ENCODE data around the gene HSD17B14. TPM values are rescaled to one million over a fixed set of nuclear protein-coding genes. Genes with fewer than 3 reads are reported as not detected.

Gene HSD17B14
- total and polyA plus RNA-seq, 12 donors = 1.1 to 5.3 (median 2.8) TPM

DNA sequence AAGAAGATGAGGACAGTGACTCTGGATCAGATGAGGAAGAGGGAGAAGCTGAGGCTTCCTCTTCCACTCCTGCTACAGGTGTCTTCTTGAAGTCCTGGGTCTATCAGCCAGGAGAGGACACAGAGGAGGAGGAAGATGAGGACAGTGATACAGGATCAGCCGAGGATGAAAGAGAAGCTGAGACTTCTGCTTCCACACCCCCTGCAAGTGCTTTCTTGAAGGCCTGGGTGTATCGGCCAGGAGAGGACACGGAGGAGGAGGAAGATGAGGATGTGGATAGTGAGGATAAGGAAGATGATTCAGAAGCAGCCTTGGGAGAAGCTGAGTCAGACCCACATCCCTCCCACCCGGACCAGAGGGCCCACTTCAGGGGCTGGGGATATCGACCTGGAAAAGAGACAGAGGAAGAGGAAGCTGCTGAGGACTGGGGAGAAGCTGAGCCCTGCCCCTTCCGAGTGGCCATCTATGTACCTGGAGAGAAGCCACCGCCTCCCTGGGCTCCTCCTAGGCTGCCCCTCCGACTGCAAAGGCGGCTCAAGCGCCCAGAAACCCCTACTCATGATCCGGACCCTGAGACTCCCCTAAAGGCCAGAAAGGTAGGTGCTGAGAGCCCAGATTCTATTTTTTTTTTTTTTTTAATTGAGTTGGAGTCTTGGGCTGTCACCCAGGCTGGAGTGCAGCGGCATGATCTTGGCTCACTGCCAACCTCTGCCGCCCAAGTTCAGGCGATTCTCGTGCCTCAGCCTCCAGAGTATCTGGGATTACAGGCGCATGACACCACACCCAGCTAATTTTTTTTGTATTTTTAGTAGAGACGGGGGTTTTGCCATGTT lies 38.2 kb upstream of the HSD17B14 start:
- ATAC-seq = peak in 1 of 8 donors; percentile 2
- DNase-seq = peak in 1 of 2 donors; percentile 47
- Histone ChIP-seq H3K9me3 (no peaks in the 10 kb centered on the region), H3K27ac (peak overlapping the region; percentile 96 to 100 (median 100)), H3K27me3 (no peaks in the 10 kb centered on the region), H3K4me1 (peaks cover 4 to 66% (median 56%) of the 10 kb centered on the region in 9 donors), H3K36me3 (peaks cover 0 to 60% (median 36%) of the 10 kb centered on the region in 9 donors), H3K4me3 (peak overlapping the region; percentile 69 to 100 (median 92))
- intact Hi-C loops (cut with DNase I) = loop anchor here in 6 of 10 donors (2.0 to 10.0 kb wide), 4 partner anchors 90 to 488 kb away; partner anchors contain the start of genes FTL (in 6 of the 6), DKKL1 (in 1 of the 6) and TEAD2 (in 1 of the 6)
- no peak for TF ChIP-seq CTCF (IDR thresholded peaks at IDR 0.05)
- 8 to 10% methylated on average over 17 of the region's 17 CpGs for WGBS, 2 donors

- H3K36me3 ChIP-seq = peaks cover 0 to 55% (median 36%) of the 10 kb centered on the region in 9 donors
- peak in 6 of 8 donors; percentile 0 to 11 (median 2) for ATAC-seq
- H3K9me3 ChIP-seq = no peaks in the 10 kb centered on the region
Measured at GRCh38 chr19:48873476-48874302, 37.4 kb upstream of the HSD17B14 start.

DNA sequence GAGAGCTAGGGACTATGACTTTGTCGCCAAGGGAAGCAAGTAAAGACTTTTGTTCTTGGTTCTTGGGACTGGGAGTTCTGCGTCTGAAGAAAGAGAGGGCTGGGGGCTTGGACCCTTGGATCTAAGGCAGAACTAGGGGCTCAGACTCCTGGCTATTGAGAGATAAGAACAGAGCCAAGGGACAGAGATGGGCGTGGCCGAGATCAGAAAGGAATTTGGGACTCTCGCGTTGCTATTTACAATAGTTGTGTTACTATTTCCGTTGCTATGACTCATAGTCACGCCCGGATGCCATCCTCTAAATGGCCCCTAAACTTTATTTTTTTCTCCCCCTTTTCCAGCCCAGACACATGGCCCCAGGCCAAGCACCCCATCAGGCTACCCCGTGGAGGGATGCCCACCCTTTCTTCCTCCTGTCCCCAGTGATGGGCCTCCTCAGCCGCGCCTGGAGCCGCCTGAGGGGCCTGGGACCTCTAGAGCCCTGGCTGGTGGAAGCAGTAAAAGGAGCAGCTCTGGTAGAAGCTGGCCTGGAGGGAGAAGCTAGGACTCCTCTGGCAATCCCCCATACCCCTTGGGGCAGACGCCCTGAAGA lies 36.7 kb upstream of the HSD17B14 start:
- DNase-seq = peak; percentile 72 to 95
- Histone ChIP-seq H3K36me3 (peaks cover 0 to 50% (median 36%) of the 10 kb centered on the region in 9 donors), H3K9me3 (no peaks in the 10 kb centered on the region), H3K4me3 (peak overlapping the region; percentile 69 to 100 (median 92)), H3K27ac (peak overlapping the region; percentile 96 to 100 (median 100)), H3K27me3 (no peaks in the 10 kb centered on the region), H3K4me1 (peaks cover 7 to 62% (median 51%) of the 10 kb centered on the region in 9 donors)
- TF ChIP-seq CTCF (IDR thresholded peaks at IDR 0.05) = no peak
- intact Hi-C loops (cut with DNase I) = loop anchor here in 7 of 10 donors (1.0 to 10.0 kb wide), 6 partner anchors 28 to 489 kb away; partner anchors contain the start of genes FTL (in 5 of the 7), NUCB1 (in 2 of the 7), DKKL1 (in 1 of the 7) and GYS1 (in 1 of the 7)
- ATAC-seq = peak; percentile 63 to 87 (median 78)
- WGBS, 2 donors = 1% methylated on average over 14 of the region's 14 CpGs

More at GRCh38 chr19:48873476-48874302, 37.4 kb upstream of the HSD17B14 start:
- whole genome bisulfite sequencing, 2 donors = 12 to 13% methylated on average over 14 of the region's 14 CpGs
- H3K4me1 ChIP-seq = peaks cover 6 to 63% (median 52%) of the 10 kb centered on the region in 9 donors
- DNase-seq = no peak
- H3K27ac ChIP-seq = peak overlapping the region; percentile 96 to 100 (median 100)
- TF ChIP-seq CTCF (IDR thresholded peaks at IDR 0.05) = peak in 1 of 9 donors; percentile 3
- H3K4me3 ChIP-seq = peak overlapping the region; percentile 69 to 100 (median 92)
- intact Hi-C loops (cut with DNase I) = loop anchor here in 7 of 10 donors (2.0 to 10.0 kb wide), 5 partner anchors 27 to 489 kb away; partner anchors contain the start of genes FTL (in 6 of the 7), NUCB1 (in 2 of the 7), DKKL1 (in 1 of the 7) and TEAD2 (in 1 of the 7)
- H3K27me3 ChIP-seq = no peaks in the 10 kb centered on the region

All from heart right ventricle (tissue), 16 donors.